NCI-H1048 (cell line): ENCODE measurements around the gene MRPS7.
A peak's percentile ranks its signal among the peaks of the same experiment; 100 is the strongest.
"Not testable (repeated sequence)": the region's sequence is repeated elsewhere in the genome, so short reads cannot be mapped to it uniquely, and the experiment has no call there.

Experiments
- DNase-seq: peaks from one replicate; lab custom pipeline; 2025; lab: John Stamatoyannopoulos, UW

The MRPS7 gene

DNA sequence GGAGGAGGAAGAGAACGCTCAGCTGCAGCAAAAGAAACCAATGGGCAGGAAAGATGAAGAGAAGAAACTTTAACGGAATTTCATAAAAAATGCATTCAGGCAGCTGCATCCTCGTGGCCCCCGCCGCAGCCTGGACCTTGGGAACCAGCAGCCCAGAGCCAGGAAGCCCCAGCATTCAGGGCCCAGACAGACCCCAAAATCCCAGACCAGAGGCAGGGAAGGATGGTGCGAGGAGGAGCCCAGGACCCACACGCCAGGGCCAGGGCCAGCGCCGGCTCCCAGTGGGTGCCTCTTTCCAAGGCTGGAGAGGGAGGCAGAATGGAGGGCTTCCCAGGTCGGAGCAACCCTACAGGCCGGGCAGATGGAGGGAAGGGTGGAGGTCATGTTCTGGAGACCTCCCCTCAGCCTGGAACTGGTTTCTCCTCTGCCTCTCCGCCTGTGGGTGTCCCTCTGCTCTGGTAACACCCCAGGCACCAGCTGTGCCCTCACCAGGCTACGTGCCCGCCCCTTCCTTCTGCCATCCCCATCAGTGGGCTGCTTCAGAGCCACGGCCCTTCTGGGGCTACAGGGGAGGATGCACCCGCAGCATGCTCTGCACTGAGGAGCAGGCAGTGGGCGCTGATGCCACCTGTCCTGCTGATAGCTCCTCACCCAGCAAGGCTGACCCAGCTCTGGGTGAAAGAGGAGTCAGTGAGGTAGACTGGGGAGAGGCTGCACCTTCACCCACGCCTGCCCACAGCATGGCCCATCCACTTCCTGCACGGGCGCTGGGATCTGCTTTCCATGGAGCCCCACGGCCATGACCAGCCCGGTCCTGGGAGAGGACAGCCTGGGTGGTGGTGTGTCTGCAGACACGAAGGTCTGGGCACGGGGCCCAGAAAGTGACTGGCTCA, 10.5 kb downstream of the MRPS7 start:
- DNase-seq, result no peak

DNA sequence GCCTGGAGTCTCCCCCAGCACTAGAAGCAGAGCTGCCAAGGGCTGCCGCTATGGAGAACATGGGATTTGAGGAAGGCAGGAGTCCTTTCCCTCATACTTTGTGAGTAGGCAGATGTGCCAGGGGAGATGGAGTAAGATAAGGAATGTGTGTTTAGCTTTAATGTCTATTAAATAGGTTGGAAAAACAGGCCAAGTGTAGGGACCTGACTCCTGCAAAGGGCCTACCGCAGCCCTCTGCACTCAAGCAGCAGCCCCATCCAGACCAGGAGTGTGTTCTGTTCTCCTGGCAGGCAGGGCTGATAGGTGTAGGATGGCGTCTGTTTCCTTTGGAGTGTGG, 11.1 kb downstream of the MRPS7 start:
- DNase-seq, result no peak

DNA sequence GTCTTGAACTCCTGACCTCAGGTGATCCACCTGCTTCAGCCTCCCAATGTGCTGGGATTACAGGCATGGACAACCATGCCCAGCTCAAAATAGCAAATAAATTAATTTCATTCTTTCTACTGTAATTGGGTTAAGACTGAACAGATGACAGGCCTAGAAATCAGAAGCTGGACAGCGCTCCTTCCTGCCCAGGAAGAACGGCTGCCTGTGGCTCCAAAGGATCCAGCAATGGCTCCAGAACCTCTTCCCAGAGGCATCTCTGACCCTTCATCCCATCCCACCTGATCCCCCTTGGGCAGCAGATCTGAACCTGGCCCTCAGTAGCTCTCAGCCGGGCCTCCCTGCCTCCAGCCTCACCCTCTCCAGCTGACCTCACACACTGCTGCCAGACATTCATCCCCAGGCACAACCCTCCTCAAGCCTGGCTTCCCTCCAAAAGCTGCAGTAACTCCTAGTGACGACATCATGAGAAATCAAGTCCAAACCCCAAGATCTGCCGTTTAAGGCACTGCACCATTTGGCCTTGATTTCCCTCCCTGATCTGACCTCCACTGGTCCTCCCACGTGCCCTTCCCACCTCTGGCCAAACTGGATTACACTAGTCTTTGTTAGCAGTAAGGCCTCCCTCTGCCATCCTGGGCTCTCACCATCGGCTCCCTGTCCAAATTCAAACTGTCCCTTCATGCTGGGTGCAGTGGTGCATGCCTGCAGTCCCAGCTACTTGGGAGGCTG, 12.5 kb downstream of the MRPS7 start:
- DNase-seq, result no peak

DNA sequence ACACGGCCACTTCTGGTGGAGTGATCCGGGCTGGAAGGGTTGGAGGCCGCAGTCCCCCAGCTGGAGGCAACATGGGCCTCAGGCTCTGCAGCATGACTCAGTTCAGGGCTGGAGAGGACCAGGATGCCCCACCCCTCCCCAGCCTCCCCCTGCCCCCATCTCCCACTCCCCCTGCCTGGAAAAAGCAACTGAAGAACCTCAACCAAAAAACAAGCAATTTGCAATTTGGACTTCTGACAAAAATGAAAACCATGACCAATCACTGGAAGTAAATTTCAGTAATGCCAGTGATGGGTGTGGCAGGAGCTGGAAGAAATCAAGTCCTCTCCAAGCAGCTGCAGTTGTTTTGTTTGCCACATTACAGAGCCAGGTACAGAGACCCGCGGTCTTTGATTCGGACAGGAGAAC, 16.0 kb downstream of the MRPS7 start:
- DNase-seq, result no peak

DNA sequence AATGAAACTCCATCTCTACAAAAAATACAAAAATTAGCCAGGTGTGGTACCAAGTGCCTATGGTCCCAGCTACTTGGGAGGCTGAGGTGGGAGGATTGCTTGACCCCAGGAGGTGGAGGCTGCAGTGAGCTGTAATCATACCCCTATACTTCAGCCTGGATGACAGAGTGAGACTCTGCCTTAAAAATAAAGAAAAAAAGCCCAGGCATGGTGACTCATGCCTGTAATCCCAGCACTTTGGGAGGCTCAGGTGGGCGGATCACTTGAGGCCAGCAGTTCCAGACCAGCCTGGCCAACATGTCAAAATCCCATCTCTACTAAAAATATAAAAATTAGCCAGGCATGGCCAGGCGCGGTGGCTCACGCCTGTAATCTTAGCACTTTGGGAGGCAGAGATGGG, 18.5 kb downstream of the MRPS7 start:
- DNase-seq, result not testable (repeated sequence)

DNA sequence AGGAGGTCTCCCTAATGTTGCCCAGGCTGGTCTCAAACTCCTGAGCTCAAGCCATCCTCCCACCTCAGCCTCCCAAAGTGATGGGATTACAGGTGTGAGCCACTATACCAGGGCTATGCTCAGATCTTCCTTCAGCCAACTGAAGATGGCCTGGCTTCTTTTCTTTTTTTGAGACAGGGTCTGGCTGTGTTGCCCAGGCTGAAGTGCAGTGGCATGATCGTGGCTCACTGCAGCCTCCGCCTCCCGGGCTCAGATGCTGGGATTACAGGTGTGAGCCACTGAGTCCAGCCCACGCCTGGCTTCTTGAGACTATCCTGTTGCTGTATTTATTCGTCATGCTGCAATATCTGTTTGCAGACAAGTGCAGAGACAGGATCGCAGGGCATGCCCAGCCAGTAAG, 23.4 kb downstream of the MRPS7 start:
- no peak for DNase-seq

DNA sequence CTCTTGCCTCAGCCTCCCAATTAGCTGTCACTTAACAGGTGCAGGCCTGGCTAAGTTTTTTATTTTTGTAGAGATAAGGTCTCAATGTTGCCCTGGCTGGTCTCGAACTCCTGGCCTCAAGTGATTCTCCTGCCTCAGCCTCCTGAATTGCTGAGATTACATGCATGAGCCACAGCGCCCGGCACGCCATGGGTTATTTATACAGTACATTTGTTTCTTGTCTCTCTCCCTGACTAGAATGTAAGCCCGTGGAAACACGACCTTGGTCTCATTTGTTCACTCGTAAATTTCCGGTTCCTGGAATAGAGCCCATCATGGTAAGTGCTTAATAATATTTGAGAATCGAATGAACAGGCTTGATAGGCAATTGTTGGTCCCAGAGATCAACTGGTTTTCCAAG, 25.5 kb downstream of the MRPS7 start:
- DNase-seq, result no peak

DNA sequence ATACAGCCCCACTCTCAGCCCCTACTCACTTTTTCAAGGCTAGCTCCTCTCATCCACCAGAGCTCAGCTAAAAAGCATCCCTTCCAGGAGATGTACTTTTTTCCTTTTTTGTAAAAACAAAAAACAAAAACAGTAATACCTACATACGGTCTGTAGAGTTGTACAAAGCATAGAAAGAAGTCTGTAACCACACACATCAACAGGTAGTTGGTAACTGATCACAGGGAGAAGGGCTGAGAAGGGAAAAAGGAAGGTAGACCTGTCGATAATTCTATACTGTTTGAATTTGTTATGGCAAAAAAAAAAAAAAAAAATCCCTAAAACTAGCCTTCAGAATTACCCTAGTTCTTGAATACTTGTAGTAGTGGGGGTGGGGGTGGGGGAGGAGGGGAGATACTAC, 26.7 kb downstream of the MRPS7 start:
- DNase-seq, result no peak

DNA sequence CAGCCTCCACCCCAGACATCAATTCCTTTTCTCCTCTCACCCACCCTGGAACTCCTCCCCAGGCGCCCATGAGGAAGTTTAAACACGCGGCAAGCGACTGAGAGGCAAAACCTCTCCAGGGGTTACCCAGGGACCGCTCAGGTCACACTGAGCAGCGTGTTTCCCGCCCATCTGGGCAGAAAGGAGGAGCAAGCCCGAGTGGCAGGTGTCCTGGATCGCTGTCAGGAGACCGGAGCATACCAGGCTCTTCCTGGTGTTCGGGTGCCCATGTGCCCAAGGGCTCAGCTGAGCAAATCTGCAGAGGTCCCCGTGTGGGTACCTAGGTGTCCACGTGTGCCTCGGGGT, 27.1 kb downstream of the MRPS7 start:
- DNase-seq, result no peak

DNA sequence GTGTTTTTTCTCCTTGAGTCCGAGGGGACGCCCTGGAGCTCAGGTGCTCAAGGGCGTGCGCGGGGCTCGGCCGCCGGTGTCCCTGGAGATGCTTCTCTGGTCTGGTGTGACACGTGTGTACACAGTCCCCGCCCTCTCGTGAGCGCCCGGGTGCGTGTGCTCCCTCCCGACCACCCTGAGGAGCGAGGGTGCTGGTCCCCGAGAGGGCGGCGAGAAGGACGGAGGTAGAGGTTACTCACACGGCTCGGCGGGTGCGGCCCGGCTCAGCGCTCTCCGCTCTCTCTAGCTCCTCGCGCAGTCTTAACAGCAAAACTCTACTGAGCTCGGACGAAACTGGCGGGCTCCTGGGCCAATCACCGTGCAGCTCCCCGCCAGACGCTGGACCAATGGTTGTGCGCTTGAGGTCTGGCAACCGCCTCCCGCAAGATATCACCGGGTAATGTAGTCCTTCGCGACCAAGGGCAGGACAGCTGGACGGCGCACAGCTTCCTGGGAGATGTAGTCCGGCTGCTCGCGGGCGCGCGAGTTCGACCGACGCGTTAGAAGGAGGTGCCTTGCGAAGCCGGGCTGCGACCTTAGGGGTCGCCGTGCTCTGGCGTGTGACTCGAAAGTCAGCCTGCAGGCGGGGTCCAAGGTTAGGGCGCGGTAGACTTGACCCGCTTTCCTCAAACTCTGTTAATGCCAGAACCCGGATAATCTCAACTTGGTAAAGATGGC, 27.6 kb downstream of the MRPS7 start, which contains the start of gene SLC25A19:
Gene SLC25A19 (minus strand): TSS at position 319 of the 717 bp plus-strand sequence. CDS start 2,669 bp downstream, outside the sequence.
- DNase-seq, result peak; percentile 94

DNA sequence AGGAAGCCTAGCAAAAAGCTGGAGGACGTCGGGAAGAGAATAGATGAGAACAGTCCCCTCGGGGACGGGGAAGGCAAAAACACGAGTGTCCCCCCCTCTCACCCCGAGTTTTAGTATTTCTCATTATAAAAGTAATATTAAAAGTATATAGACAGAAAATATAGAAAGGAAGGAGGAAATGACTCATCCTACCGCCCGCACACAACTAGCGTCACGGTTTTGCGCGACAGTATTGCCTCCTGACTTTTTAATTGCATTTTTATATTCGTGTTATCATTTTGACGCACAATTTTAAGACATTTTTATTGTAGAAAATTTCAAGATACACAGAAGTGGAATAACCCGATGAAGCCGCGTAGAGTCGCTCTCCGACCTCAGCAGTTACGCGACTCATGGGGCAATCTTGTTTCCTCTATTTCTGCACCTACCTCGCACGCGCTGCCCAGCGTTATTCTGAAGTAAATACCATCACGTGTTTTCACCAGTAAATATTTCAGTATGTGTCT, 28.2 kb downstream of the MRPS7 start:
- DNase-seq, result no peak

DNA sequence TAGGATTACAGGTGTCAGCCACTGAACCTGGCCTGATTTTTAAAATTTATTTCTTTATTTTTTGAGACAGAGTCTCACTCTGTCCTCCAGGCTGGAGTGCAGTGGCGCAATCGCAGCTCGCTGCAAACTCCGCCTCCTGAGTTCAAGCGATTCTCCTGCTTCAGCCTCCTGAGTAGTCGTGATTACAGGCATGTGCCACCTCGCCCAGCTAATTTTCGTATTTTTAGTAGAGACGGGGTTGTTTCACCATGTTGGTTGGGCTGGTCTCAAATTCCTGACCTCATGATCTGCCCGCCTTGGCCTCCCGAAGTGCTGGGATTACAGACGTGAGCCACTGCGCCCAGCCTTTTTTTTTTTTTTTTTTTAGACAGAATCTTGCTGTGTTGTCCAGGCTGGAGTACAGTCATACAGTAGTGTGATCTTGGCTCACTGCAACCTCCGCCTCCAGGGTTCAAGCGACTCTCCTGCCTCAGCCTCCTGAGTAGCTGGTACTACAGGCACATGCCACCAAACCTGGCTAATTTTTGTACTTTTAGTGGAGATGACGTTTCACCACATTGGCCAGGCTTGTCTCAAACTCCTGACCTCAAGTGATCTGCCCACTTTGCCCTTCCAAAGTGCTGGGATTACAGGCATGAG, 31.2 kb downstream of the MRPS7 start:
- not testable (repeated sequence) for DNase-seq

DNA sequence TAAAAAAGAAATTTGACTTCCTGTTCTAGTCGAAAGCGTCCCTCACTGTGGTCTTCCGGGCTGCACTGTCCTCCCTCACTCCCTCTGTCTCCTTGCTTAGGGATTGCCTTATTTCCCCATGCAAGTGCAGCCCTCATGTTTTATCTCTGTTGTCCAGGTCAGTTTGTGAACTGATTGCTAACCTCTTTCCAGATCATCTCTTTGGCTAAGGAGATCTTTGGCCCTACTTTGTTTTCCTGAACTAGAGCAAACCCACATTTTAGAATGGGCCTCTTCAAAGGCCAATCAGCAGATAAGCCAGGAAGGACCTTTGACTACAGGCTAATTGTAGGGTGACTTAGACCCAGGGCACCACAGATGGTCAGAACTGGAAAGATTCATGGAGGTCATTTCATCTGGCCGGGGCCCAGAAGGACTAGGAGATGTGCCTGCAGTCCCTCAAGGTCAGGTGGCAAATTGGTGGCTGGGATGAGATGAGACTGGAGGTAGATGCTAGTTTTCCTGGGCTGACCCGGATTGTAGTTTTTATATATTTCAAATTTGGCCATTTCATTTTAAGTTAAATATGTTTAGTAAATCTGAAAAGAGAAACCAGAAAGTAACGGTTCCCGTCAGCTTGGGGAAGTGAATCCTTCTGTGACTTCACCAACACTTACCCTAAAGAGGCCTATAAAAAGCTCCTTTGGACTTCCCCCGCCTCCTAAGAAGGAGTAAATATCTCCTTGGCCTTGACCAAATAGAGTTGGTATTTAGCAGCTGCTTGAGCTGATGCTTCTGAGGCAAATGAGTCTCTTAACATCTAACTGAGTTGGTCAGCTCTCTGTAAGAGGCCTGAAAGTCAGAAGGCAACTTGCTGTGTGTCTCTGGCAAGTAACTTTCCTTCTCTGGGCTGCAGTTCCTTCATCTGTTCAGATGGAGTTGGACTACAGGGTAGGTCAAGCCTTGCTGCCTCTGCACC, 33.8 kb downstream of the MRPS7 start:
- no peak for DNase-seq

DNA sequence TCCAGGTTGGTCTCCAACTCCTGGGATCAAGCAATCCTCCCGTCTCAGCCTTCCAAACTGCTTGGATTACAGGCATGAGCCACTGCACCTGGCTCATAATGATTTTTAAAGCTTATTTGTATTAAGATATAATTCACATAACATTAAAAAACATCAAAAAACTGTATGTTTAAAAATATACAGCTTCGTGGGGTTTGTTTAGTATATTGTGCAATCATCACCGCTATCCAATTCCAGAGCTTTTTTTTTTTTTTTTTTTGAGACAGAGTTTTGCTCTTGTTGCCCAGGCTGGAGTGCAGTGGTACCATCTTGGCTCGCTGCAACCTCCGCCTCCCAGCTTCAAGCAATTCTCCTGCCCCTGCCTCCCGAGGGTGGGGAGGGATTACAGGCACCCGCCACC, 38.6 kb downstream of the MRPS7 start:
- DNase-seq, result no peak

DNA sequence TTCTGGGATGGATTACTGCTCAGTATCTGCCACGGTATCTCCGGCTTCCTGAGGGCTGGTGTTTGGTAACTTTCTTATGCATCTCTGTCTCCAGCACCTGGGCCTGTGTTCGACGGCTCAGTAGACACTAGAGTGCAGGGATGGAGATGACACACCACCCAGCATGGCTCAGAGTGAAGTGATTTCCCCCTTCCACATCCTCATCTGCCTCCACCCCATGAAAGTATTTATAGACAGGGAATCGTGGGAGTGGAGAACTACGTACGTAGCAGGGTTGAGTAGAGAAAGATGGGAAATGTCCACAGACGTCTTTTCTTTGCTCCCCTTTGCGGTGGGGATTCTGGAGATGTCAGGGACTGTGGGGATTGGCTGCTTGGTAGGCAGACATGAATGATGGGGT, 39.4 kb downstream of the MRPS7 start:
- DNase-seq, result no peak

DNA sequence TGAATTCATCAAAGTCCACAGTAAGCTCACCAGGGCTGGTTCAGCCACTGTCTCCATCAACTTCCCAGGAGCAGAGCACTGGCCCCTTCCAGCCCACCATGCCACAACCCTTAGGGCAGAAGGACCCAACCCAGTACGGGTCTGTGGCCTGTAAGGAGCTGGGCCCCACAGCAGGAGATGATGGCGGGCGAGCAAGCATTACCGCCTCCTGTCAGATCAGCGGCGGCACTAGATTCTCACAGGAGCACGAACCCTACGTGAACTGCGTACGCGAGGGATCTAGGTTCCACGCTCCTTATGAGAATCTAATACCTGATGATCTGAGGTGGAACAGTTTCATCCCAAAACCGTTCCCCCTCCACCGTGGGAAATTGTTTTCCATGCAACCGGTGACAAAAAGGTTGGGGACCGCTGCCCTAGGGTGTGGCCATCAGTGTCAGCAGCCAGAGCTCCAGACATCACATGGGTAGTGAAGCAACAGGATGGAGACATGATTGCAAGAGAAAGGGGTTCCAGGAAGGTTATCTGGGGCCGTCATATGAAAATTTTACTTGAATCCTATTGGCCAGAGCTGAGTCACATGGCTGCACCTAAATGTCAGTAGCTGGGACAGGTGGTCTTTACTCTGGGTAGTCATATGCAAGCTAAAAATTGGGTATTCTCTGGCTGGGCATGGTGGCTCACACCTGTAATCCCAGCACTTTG, 40.0 kb downstream of the MRPS7 start:
- DNase-seq, result no peak

DNA sequence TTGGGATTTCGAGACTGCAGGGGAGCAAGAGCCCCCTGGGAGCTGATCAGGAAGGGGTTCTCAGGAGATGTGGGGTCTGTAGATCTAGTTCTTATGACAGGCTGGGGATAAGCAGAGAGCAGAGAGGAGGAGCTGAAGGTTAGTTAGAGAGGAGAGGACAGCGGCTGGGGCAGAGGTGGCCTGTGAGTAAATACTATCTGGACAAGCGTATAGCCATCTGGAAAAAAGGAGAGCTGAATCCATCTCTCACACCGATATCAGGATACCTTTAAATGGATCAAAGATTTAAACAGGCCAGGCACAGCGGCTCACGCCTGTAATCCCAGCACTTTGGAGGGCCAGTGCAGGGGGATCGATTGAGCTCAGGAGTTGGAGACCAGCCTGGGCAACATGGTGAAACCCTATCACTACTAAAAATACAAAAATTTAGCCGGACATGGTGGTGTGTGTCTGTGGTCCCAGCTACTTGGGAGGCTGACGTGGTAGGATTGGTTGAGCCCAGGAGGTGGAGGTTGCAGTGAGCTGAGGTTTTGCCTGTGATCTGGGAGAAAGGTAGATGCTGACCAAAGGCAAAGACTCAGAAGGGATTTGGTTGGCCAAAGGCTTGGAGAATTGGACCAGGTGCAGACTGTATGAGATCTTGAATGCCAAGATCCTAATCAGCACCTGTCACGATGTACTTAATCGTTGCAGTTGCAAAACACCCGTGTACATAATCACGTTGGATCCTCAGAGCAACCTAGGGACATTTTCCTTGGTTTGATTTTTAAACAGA, 46.5 kb downstream of the MRPS7 start:
- no peak for DNase-seq

DNA sequence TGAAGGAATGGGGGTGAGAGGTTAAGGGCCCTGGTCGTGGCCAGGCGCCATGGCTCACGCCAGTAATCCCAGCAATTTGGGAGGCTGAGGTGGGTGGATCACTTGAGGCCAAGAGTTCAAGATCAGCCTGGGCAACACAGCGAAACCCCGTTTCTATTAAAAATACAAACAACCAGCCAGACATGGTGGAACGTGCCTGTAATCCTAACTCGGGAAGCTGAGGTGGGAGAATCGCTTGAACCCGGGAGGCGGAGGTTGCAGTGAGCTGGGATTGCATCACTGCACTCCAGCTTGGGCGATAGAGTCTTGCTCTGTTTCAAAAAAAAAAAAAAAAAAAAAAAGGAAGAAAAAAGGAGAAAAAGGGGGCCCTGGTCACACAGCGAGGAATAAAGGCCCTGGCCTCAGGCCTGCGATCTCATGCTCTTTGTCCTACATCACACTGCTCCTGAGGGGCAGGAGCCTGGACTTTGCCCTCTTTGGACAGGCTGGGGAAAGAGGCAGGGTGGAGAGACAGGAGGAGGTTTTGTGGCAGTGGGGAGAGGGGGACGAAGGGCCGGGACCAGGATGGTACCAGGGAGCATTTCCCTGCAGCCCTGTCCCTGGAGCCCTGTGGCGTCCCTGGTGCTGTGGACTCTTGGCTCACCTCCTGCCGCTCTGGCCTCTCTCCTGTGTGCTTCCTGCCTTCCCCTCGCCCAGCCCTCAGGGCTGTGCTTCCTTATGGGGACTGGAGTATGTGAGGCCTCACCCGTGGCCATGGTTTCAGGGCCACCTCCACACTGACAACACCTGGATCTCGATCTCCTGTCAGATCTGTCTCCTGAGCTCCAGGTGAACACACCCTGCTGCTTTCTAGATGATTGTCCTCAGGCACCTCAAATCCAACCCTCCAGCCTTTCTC, 47.3 kb downstream of the MRPS7 start:
- no peak for DNase-seq
